A204.1 (cell line): ENCODE data around the gene FBXO10.
"Not testable (repeated sequence)": the region's sequence is repeated elsewhere in the genome, so short reads cannot be mapped to it uniquely, and the experiment has no call there.

Source experiments
- FAIRE-seq: peaks from 2 replicates; lab custom pipeline; 2012; peaks lifted over from hg19 to GRCh38; lab: Jason Lieb, UNC

Gene FBXO10

GRCh38 chr9:37511016-37512010 lies 64.9 kb downstream of the FBXO10 start:
- FAIRE-seq = no peak

GRCh38 chr9:37510053-37510452 lies 66.1 kb downstream of the FBXO10 start:
- not testable (repeated sequence) for FAIRE-seq

GRCh38 chr9:37509536-37509935 lies 66.6 kb downstream of the FBXO10 start:
- FAIRE-seq = no peak

GRCh38 chr9:37508834-37509206 lies 67.4 kb downstream of the FBXO10 start:
- FAIRE-seq = no peak

- FAIRE-seq = no peak
Measured at GRCh38 chr9:37508135-37508833, 67.9 kb downstream of the FBXO10 start.

GRCh38 chr9:37507566-37508134 lies 68.5 kb downstream of the FBXO10 start:
- FAIRE-seq = no peak

GRCh38 chr9:37504605-37505004 lies 71.6 kb downstream of the FBXO10 start:
- no peak for FAIRE-seq

GRCh38 chr9:37503736-37504135 lies 72.4 kb downstream of the FBXO10 start:
- no peak for FAIRE-seq

GRCh38 chr9:37501957-37502596 lies 74.1 kb downstream of the FBXO10 start:
- FAIRE-seq = no peak

- no peak for FAIRE-seq
Measured at GRCh38 chr9:37499297-37499696, 76.9 kb downstream of the FBXO10 start.

- FAIRE-seq = no peak
Measured at GRCh38 chr9:37498457-37498856, 77.7 kb downstream of the FBXO10 start.

GRCh38 chr9:37497320-37497719 lies 78.9 kb downstream of the FBXO10 start:
- FAIRE-seq = no peak

GRCh38 chr9:37496020-37496419 lies 80.2 kb downstream of the FBXO10 start:
- no peak for FAIRE-seq

GRCh38 chr9:37495571-37495970 lies 80.6 kb downstream of the FBXO10 start:
- FAIRE-seq = no peak

- FAIRE-seq = no peak
Measured at GRCh38 chr9:37491939-37492338, 84.2 kb downstream of the FBXO10 start.

- no peak for FAIRE-seq
Measured at GRCh38 chr9:37486616-37487548, 89.3 kb downstream of the FBXO10 start.

GRCh38 chr9:37486256-37486615 lies 89.9 kb downstream of the FBXO10 start:
- no peak for FAIRE-seq

GRCh38 chr9:37485389-37486255 lies 90.6 kb downstream of the FBXO10 start, which contains the start of gene POLR1E:
TSS of gene POLR1E (plus strand) at chr9:37485948. CDS start at chr9:37486048, 100 bp downstream.
- no peak for FAIRE-seq

GRCh38 chr9:37480759-37481158 lies 95.4 kb downstream of the FBXO10 start:
- FAIRE-seq = no peak

GRCh38 chr9:37477987-37478619 lies 98.1 kb downstream of the FBXO10 start:
- not testable (repeated sequence) for FAIRE-seq
